PC-9 (cell line): ENCODE results near the gene PHF21B. TPM values are rescaled to one million over a fixed set of nuclear protein-coding genes. Genes with fewer than 3 reads are reported as not detected.

Experiments used
- BruUV-seq: library from RNA; stranded (reverse); fragments of 400-500 nt; replicated peaks from 2 replicates; lab custom pipeline; 2021; lab: Mats Ljungman, UMichigan
- CTCF ChIA-PET: fragments of 300-600 bp; sonication (Branson Sonifier 250); formaldehyde crosslinking; loops from one replicate; lab custom pipeline; 2022; ENCODE audit warnings: antibody characterized with exemption; lab: Charles Lee
- POLR2A ChIA-PET: fragments of 300-600 bp; sonication (Branson Sonifier 250); formaldehyde crosslinking; loops from one replicate; lab custom pipeline; 2022; ENCODE audit warnings: antibody characterized with exemption; ENCODE audit not compliant: unreplicated experiment; lab: Charles Lee
- DNase-seq, 2 experiments: peaks; one replicate each; pipeline versions ENCODE4 v3.0.0 to v3.0.0-alpha.2; 2015 to 2022; ENCODE audit warnings: mixed read lengths in 1 of 2
- H2AFZ ChIP-seq: fragments of 200-600 bp; sonication (generic); 2 replicates; pipeline ENCODE4 v1.8.1; 2017; ENCODE audit warnings: antibody characterized with exemption
- H3F3A ChIP-seq: fragments of 200-600 bp; sonication (generic); 2 replicates; pipeline ENCODE4 v1.8.1; 2017; ENCODE audit warnings: antibody characterized with exemption, mild to moderate bottlenecking, low read depth; ENCODE audit not compliant: insufficient read depth
- H3K27ac ChIP-seq: fragments of 200-600 bp; sonication (generic); 2 replicates; pipeline ENCODE4 v1.6.1; 2016; ENCODE audit warnings: mixed run types
- H3K27me3 ChIP-seq: fragments of 200-600 bp; sonication (generic); 2 replicates; pipeline ENCODE4 v1.6.1; 2016; ENCODE audit warnings: low read depth, mixed run types; ENCODE audit not compliant: insufficient read depth
- H3K36me3 ChIP-seq: fragments of 200-600 bp; sonication (generic); 2 replicates; pipeline ENCODE4 v1.6.1; 2016; ENCODE audit warnings: low read depth, mixed run types
- H3K4me1 ChIP-seq: fragments of 200-600 bp; sonication (generic); replicated peaks from 2 replicates; pipeline ENCODE4 v1.6.1; 2016; ENCODE audit warnings: mixed run types; ENCODE audit not compliant: insufficient read depth
- H3K4me2 ChIP-seq: fragments of 200-600 bp; sonication (generic); 2 replicates; pipeline ENCODE4 v1.6.1; 2017; ENCODE audit warnings: mixed run types
- H3K4me3 ChIP-seq: fragments of 200-600 bp; sonication (generic); 2 replicates; pipeline ENCODE4 v1.6.1; 2016; ENCODE audit warnings: mixed run types
- H3K79me2 ChIP-seq: fragments of 200-600 bp; sonication (generic); 2 replicates; pipeline ENCODE4 v1.6.1; 2017; ENCODE audit warnings: low read depth, mixed run types
- H3K9me2 ChIP-seq: fragments of 200-600 bp; sonication (generic); 2 replicates; pipeline ENCODE4 v1.8.1; 2017; ENCODE audit warnings: mild to moderate bottlenecking; ENCODE audit not compliant: insufficient read depth
- H3K9me3 ChIP-seq: fragments of 200-600 bp; sonication (generic); 2 replicates; pipeline ENCODE4 v1.8.1; 2016; ENCODE audit warnings: low read depth; ENCODE audit not compliant: insufficient read depth
- H4K20me1 ChIP-seq: fragments of 200-600 bp; sonication (generic); 2 replicates; pipeline ENCODE4 v1.8.1; 2017; ENCODE audit not compliant: insufficient read depth
- EZH2 ChIP-seq: fragments of 200-600 bp; sonication (generic); IDR thresholded peaks from 2 replicates; pipeline ENCODE4 v1.8.0; 2017; ENCODE audit warnings: antibody characterized with exemption, low read depth
- intact Hi-C: fragments of 100-400 bp; cut with micrococcal nuclease; formaldehyde crosslinking; loops from one replicate; pipeline ENCODE4 v1.10.0; 2022; ENCODE audit not compliant: unreplicated experiment
- total RNA-seq: library from RNA; stranded (reverse); gene quantifications from 2 replicates; pipeline ENCODE4 v1.2.3, GENCODE V29; 2021
- TF ChIP-seq, protein P1 (sequence below): fragments of 200-600 bp; sonication (generic); conservative IDR thresholded peaks from 2 replicates; pipeline ENCODE4 v1.6.1; 2017; ENCODE audit warnings: mixed run types, antibody characterized with exemption, mild to moderate bottlenecking, moderate library complexity

Gene PHF21B
- total RNA-seq, 1 experiment from 2014 or later, result not detected

DNA sequence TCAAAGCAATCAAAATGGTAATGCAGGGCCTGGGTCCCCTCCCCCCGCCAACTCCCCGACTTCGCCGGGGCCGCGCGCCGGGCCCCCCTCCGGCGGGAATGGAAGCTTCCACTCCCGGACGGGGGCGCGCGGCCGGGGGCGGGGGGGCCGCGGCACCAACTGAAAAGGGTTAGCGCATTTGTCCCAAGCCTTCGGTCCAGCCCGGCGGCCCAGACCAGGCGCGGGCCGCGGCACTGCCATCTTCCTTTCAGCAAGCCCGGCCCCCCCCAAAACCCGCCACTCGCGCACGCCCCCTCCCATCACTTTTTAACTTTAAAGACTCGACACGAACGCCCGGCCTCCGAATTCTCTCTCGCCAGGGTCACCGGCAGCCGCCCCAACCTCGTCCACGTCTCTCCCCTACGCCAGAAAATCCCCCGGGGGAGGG is 2.8 kb downstream of the PHF21B start:
- Histone ChIP-seq H3K4me1 (no peaks in the 10 kb centered on the region), H3K9me3 (no peaks in the 10 kb centered on the region), H3F3A (peaks cover 6% of the 10 kb centered on the region; the same call in 1 of the 2 replicates), H3K79me2 (no peaks in the 10 kb centered on the region), H2AFZ (no peak overlapping the region), H3K27me3 (peaks cover 23% of the 10 kb centered on the region), H4K20me1 (no peaks in the 10 kb centered on the region; the same call in 1 of the 2 replicates), H3K9me2 (no peaks in the 10 kb centered on the region), H3K36me3 (no peaks in the 10 kb centered on the region), H3K4me3 (no peak overlapping the region), H3K4me2 (no peak overlapping the region), H3K27ac (no peak overlapping the region)
- CTCF ChIA-PET, result no interaction called here
- intact Hi-C loops, result no loop called here
- DNase-seq, result no peak
- BruUV-seq, result no TSS peak
- POLR2A ChIA-PET, result interaction anchor here (0.7 kb wide), 2 partner anchors 670 to 1769 kb away, joined by 5 to 8 read pairs; no protein-coding TSS in a partner anchor
- TF ChIP-seq, protein P1, sequence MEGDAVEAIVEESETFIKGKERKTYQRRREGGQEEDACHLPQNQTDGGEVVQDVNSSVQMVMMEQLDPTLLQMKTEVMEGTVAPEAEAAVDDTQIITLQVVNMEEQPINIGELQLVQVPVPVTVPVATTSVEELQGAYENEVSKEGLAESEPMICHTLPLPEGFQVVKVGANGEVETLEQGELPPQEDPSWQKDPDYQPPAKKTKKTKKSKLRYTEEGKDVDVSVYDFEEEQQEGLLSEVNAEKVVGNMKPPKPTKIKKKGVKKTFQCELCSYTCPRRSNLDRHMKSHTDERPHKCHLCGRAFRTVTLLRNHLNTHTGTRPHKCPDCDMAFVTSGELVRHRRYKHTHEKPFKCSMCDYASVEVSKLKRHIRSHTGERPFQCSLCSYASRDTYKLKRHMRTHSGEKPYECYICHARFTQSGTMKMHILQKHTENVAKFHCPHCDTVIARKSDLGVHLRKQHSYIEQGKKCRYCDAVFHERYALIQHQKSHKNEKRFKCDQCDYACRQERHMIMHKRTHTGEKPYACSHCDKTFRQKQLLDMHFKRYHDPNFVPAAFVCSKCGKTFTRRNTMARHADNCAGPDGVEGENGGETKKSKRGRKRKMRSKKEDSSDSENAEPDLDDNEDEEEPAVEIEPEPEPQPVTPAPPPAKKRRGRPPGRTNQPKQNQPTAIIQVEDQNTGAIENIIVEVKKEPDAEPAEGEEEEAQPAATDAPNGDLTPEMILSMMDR, result no peak
- TF ChIP-seq EZH2, result no peak

- H3K4me2 ChIP-seq, result no peak overlapping the region
- no TSS peak for BruUV-seq
- no peak overlapping the region for H3K4me3 ChIP-seq
- intact Hi-C loops, result no loop called here
- H4K20me1 ChIP-seq, result no peaks in the 10 kb centered on the region; the same call in 1 of the 2 replicates
- H3K9me2 ChIP-seq, result no peaks in the 10 kb centered on the region
- no peak overlapping the region for H3K27ac ChIP-seq
- H3K79me2 ChIP-seq, result no peaks in the 10 kb centered on the region
- no peaks in the 10 kb centered on the region for H3K36me3 ChIP-seq
- no peak for DNase-seq
- no peaks in the 10 kb centered on the region for H3K9me3 ChIP-seq
- TF ChIP-seq EZH2, result no peak
- TF ChIP-seq, protein P1, result no peak
- ChIA-PET POLR2A (no interaction called here), CTCF (no interaction called here)
- no peak overlapping the region for H2AFZ ChIP-seq
- H3K27me3 ChIP-seq, result peaks cover 23% of the 10 kb centered on the region
- H3F3A ChIP-seq, result peaks cover 6% of the 10 kb centered on the region; the same call in 1 of the 2 replicates
- no peaks in the 10 kb centered on the region for H3K4me1 ChIP-seq
Observed at GRCh38 chr22:45006111-45006963, 3.5 kb downstream of the PHF21B start.

DNA sequence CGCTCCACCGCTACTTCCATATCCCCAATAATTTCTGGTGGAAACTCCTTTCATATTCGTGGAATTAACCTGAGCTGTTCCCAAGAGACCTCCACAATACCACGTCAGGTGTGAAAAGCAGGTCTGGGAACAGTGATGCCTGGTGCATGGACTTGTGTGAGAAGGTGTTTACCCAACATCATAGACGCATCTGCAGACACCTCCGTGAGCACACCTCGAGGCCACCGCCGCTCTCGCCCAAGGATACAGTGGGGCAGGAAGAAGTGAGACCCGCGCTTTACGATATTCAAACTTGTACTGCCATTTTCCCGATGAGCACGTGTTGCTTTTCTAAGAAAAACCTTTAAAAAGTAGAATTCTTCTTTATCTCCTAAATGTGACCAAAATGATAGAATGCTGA is 8.2 kb downstream of the PHF21B start:
- Histone ChIP-seq H4K20me1 (no peaks in the 10 kb centered on the region; the same call in 1 of the 2 replicates), H3K36me3 (no peaks in the 10 kb centered on the region), H3K27me3 (peaks cover 59% of the 10 kb centered on the region), H3K4me1 (no peaks in the 10 kb centered on the region), H3F3A (peaks cover 5% of the 10 kb centered on the region; the same call in 1 of the 2 replicates), H3K4me2 (no peak overlapping the region), H2AFZ (no peak overlapping the region), H3K9me3 (no peaks in the 10 kb centered on the region), H3K9me2 (no peaks in the 10 kb centered on the region), H3K27ac (no peak overlapping the region), H3K79me2 (no peaks in the 10 kb centered on the region), H3K4me3 (no peak overlapping the region)
- intact Hi-C loops, result no loop called here
- BruUV-seq, result no TSS peak
- TF ChIP-seq, protein P1, result no peak
- no peak for TF ChIP-seq EZH2
- CTCF ChIA-PET, result no interaction called here
- POLR2A ChIA-PET, result no interaction called here
- DNase-seq, result no peak
